ENCODE measurements around the gene GMDS.

DNA sequence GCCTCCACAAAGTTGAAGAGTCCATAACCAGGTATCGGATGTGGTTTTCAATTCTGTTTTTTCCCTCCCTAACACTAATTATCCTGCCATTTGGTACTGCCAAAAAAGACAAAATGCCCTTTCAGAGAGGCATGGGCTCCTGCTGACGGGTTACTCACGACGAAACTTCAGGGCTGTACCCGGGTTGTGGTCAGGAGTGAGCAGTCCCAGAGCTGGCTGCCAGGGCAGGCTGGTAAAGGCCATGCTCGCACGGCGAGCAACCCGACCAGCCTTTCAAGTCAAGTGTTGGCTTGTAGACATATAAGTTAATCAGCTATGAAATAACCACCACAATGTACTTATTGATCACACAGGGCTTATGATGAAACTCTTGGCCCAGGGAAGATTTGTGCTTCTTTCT, 483.2 kb downstream of the GMDS start:
- TF ChIP-seq HIVEP1 (CRISPR knock-in tag; IDR thresholded peaks at IDR 0.05) (no peak), GABPB1 (CRISPR knock-in tag; IDR thresholded peaks at IDR 0.05) (no peak)
- TF ChIP-seq, protein P1, sequence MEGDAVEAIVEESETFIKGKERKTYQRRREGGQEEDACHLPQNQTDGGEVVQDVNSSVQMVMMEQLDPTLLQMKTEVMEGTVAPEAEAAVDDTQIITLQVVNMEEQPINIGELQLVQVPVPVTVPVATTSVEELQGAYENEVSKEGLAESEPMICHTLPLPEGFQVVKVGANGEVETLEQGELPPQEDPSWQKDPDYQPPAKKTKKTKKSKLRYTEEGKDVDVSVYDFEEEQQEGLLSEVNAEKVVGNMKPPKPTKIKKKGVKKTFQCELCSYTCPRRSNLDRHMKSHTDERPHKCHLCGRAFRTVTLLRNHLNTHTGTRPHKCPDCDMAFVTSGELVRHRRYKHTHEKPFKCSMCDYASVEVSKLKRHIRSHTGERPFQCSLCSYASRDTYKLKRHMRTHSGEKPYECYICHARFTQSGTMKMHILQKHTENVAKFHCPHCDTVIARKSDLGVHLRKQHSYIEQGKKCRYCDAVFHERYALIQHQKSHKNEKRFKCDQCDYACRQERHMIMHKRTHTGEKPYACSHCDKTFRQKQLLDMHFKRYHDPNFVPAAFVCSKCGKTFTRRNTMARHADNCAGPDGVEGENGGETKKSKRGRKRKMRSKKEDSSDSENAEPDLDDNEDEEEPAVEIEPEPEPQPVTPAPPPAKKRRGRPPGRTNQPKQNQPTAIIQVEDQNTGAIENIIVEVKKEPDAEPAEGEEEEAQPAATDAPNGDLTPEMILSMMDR (CRISPR knock-in tag; IDR thresholded peaks at IDR 0.05): no peak
